Suprapubic skin (tissue), 4 donors: ENCODE data around the gene TDRD5.

Experiments
- CTCF ChIP-seq, 2 donors: fragments of 200-600 bp in 1 of 2; fragments of 450-650 bp in 1 of 2; sonication (generic) in 1 of 2; IDR thresholded peaks; one replicate each; pipeline ENCODE4 v1.5.1; 2016 to 2019; ENCODE audit warnings: antibody characterized with exemption in 2 of 2, mild to moderate bottlenecking in 1 of 2, moderate library complexity in 1 of 2
- EP300 ChIP-seq: sonication (generic); formaldehyde crosslinking; IDR thresholded peaks from one replicate; pipeline ENCODE4 v1.6.1; 2017; ENCODE audit warnings: antibody characterized with exemption
- POLR2A ChIP-seq, 2 donors: fragments of 450-650 bp; IDR thresholded peaks; one replicate each; pipeline ENCODE4 v1.6.1; 2017; ENCODE audit warnings: antibody characterized with exemption in 2 of 2, mild to moderate bottlenecking in 2 of 2, moderate library complexity in 2 of 2
- POLR2AphosphoS5 ChIP-seq, 3 donors: sonication (generic); formaldehyde crosslinking; IDR thresholded peaks; one replicate each; pipeline ENCODE4 v1.6.1; 2017; ENCODE audit warnings: antibody characterized with exemption in 3 of 3

DNA sequence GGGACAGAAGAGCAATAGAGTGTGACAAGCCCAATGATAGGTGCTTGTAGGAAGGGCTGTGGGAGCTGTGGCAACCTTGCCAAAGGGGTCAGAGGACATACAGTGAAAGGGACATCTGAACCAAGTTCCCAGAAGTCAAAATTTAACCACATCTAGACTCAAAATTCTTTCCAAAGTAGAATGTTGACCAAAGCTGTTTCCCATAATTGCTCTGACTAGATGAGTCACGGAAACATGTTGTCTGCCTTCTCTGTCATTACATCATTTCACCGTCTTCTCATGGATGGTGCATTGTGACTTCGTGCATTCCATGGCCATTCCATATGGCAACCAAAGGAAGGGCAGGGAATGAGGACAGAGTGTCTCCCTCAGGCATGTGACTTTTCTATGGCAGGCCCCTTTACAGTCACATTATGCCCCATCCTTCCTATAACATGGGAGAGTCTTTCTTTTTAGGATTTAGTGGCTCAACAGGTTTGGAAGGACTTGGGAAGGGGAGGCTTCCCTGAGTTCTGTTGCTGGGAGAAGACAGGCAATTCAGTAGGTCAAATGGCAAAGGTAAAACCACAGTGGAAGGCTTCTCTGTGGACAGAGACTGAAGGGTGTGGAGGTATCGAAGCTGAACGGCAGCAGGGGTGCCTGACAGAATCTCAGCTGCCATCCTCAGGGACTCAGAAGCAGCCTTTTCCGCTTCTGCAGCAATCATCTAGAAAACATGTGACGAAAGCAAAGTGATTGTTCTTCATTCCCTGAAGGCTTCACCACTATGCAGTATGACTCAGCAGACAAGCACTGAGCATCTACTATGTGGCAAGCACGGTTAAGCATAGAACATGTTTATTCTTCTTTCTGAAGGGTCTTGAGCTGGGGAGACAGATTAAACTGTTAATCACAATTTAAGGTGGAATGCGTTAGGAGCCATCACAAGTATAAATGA is 40.6 kb upstream of the TDRD5 start:
- TF ChIP-seq CTCF (IDR thresholded peaks at IDR 0.05) (no peak), POLR2AphosphoS5 (IDR thresholded peaks at IDR 0.05) (no peak), POLR2A (IDR thresholded peaks at IDR 0.05) (no peak), EP300 (no peak)
